GM23248 (cell line): Measurements from ENCODE around the gene SMC1B.

Source experiments
- EZH2 ChIP-seq: fragments of 200-600 bp; sonication (generic); IDR thresholded peaks from 2 replicates; pipeline ENCODE4 v1.6.1; 2018; ENCODE audit warnings: antibody characterized with exemption, mild to moderate bottlenecking; ENCODE audit not compliant: insufficient read depth, poor library complexity, severe bottlenecking
- EZH2phosphoT487 ChIP-seq: fragments of 200-600 bp; sonication (generic); IDR thresholded peaks from 2 replicates; pipeline ENCODE4 v1.6.1; 2018; ENCODE audit warnings: antibody characterized with exemption, moderate library complexity, mild to moderate bottlenecking, low read depth; ENCODE audit not compliant: insufficient read depth

GRCh38 chr22:45324311-45324711 is 89.1 kb downstream of the SMC1B start:
- TF ChIP-seq EZH2 (no peak), EZH2phosphoT487 (no peak)
